GM12865 (cell line): Measurements from ENCODE around the gene OLFM2.

Source experiments
- DNase-seq: peaks from one replicate; pipeline ENCODE4 v3.0.0; 2010; ENCODE audit warnings: low read depth
- H3K4me3 ChIP-seq: 2 replicates; pipeline ENCODE4 v1.5.1; 2011; ENCODE audit warnings: mild to moderate bottlenecking, low read depth, low read length, control low read depth
- CTCF ChIP-seq: IDR thresholded peaks from 2 replicates; pipeline ENCODE4 v1.5.1; 2011; ENCODE audit warnings: low read length, control low read depth, low read depth, inconsistent platforms; ENCODE audit not compliant: insufficient read depth; ENCODE audit errors: missing control alignments

The OLFM2 gene

DNA sequence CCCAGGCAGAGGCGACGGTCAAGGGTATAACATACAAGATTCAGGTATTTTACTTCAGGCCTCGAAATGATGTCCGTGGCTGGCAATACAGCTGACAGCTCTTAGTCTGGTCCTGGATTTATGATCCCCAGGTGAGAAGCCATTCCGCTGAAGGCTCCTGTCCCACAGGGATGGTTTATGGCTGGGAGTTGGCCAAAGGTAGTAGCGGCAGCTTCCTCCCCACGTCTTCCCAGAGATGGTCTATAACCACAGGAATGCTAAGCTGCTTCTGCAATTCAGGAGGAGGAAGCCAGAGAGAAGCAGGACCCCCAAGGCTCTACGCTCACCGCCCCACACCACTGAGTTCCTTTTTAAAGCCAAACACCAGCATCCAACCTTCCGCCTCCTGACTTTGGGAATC is 27.1 kb downstream of the OLFM2 start:
- H3K4me3 ChIP-seq = no peak overlapping the region
- no peak for TF ChIP-seq CTCF
- no peak for DNase-seq

- no peak for TF ChIP-seq CTCF
- H3K4me3 ChIP-seq = no peak overlapping the region
- no peak for DNase-seq
These were observed 29.7 kb downstream of the OLFM2 start for GRCh38 chr19:9906475-9907087.

- TF ChIP-seq CTCF = no peak
- no peak for DNase-seq
These were observed 33.0 kb downstream of the OLFM2 start for GRCh38 chr19:9903336-9903735.

DNA sequence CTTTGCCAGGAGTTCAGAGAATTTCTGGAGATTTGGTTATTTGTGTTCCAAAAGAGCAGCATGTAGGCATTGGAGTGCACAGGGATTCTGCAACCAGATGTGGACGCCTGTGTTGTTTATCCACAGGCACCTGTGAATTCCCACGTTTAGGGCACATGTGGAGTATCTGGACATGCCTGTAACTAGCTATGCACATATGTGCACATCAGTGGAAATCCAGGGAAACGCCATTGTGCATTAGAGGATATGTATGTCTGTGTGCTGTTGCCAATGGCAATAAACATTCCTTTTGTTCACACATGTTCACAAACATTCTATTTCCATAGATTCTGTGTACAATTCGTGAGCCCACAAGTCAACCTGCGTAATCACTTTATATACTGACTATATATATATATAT is 34.7 kb downstream of the OLFM2 start:
- no peak for TF ChIP-seq CTCF
- DNase-seq = no peak
- H3K4me3 ChIP-seq = no peak overlapping the region

More at GRCh38 chr19:9903336-9903735, 33.0 kb downstream of the OLFM2 start:
- H3K4me3 ChIP-seq = no peak overlapping the region

GRCh38 chr19:9901020-9901419 is 35.3 kb downstream of the OLFM2 start:
- DNase-seq = no peak
- TF ChIP-seq CTCF = no peak
- H3K4me3 ChIP-seq = no peak overlapping the region

- TF ChIP-seq CTCF = no peak
- DNase-seq = no peak
- H3K4me3 ChIP-seq = no peak overlapping the region
These were observed 44.5 kb downstream of the OLFM2 start for GRCh38 chr19:9891609-9892373.
